Esophagus muscularis mucosa (tissue), 4 donors: Measurements from ENCODE around the gene SCN9A.

Experiments
- EP300 ChIP-seq: sonication (generic); formaldehyde crosslinking; IDR thresholded peaks from one replicate; pipeline ENCODE4 v1.6.1; 2017; ENCODE audit warnings: antibody characterized with exemption
- POLR2A ChIP-seq: fragments of 450-650 bp; IDR thresholded peaks from one replicate; pipeline ENCODE4 v1.6.1; 2017; ENCODE audit warnings: antibody characterized with exemption, moderate library complexity, mild to moderate bottlenecking, low read depth
- POLR2AphosphoS5 ChIP-seq, 2 donors: sonication (generic); formaldehyde crosslinking; IDR thresholded peaks; one replicate each; pipeline ENCODE4 v1.6.1; 2017; ENCODE audit warnings: antibody characterized with exemption in 2 of 2
- TF ChIP-seq, protein P1 (sequence below), 3 experiments: fragments of 200-600 bp in 2 of 3; fragments of 450-650 bp in 1 of 3; sonication (generic) in 2 of 3; IDR thresholded peaks; one replicate each; pipeline ENCODE4 v1.5.1; 2017 to 2019; ENCODE audit warnings: antibody characterized with exemption in 3 of 3, mild to moderate bottlenecking in 2 of 3, moderate library complexity in 1 of 3

DNA sequence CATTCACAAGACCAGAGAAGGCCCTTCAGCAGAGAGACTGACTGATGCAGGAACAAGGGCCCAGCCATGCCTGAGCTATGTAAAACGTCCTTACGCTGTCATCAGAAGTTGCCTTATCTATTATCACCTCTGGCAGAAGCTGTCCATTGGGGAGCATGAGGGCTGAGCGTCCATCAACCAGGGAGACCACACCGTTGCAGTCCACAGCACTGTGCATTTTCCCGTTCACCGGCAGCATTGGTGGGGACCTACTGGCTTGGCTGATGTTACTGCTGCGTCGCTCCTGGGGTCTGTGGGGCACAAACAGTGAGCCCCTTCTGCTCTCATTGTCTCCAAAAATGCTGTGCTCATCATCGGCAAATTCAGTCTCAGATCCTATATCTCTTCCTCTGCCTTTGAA, 91.4 kb downstream of the SCN9A start:
- TF ChIP-seq, protein P1, sequence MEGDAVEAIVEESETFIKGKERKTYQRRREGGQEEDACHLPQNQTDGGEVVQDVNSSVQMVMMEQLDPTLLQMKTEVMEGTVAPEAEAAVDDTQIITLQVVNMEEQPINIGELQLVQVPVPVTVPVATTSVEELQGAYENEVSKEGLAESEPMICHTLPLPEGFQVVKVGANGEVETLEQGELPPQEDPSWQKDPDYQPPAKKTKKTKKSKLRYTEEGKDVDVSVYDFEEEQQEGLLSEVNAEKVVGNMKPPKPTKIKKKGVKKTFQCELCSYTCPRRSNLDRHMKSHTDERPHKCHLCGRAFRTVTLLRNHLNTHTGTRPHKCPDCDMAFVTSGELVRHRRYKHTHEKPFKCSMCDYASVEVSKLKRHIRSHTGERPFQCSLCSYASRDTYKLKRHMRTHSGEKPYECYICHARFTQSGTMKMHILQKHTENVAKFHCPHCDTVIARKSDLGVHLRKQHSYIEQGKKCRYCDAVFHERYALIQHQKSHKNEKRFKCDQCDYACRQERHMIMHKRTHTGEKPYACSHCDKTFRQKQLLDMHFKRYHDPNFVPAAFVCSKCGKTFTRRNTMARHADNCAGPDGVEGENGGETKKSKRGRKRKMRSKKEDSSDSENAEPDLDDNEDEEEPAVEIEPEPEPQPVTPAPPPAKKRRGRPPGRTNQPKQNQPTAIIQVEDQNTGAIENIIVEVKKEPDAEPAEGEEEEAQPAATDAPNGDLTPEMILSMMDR (IDR thresholded peaks at IDR 0.05): no peak
- no peak for TF ChIP-seq POLR2A
- TF ChIP-seq EP300: no peak
- TF ChIP-seq POLR2AphosphoS5 (IDR thresholded peaks at IDR 0.05): no peak
